NK-92 (cell line): Measurements from ENCODE around the gene IQSEC2.

Experiments used
- DNase-seq: peaks from one replicate; lab custom pipeline; 2025; ENCODE audit not compliant: unreplicated experiment; lab: John Stamatoyannopoulos, UW

Gene IQSEC2

DNA sequence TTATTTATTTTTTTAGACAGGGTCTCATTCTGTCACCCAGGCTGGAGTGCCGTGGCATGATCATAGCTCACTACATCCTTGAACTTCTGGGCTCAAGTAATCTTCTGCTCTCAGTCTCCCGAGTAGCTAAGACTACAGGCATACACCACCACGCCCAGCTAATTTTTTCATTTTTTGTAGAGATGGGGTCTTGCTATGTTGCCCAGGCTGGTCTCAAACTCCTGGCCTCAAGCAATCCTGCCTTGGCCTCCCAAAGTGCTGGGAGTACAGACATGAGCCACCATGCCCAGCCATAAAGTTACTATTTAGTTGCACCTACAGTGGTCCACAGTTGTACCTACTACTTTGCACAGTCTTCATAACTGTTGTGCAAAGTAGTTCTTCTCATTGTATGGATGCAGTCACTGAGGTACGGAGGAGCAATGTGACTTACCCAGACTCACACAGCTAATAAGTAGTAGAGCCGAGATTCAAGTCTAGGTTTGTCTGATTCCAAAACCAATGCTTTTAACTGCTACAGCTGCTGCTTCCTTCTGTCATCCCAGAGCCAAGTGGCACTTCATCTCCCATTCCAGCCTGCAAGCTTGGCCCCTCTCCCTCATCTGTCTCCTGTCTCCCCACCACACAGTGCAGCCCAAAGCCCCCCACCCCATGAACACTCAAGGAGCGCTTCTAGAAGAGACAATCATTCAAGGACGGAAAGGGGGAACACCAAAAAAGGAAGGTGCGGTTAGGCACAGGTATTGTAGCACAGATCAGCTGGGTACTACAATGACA is 24.0 kb upstream of the IQSEC2 start:
- no peak for DNase-seq

GRCh38 chrX:53303195-53303594 is 21.8 kb upstream of the IQSEC2 start:
- DNase-seq = no peak

DNA sequence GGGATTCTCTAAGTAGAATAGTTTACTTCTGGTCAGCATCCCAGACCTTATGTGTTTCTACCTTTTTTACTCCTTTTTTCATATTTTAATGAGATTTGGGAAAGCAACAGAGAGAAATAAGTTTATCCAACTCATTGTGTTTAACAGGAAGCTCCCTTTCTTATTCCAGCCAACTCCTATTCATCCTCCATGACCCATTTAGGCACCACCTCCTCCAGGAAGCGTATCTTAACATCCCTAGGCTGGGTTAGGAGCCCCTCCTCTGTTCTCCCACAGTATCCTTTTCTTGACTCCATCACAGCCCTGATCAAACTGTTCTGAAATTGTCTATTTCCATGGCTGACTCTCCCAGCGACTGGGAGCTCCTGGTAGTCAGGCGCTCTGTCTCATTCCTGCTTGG is 18.8 kb upstream of the IQSEC2 start:
- no peak for DNase-seq

GRCh38 chrX:53294024-53294648 is 12.8 kb upstream of the IQSEC2 start:
- DNase-seq = no peak

DNA sequence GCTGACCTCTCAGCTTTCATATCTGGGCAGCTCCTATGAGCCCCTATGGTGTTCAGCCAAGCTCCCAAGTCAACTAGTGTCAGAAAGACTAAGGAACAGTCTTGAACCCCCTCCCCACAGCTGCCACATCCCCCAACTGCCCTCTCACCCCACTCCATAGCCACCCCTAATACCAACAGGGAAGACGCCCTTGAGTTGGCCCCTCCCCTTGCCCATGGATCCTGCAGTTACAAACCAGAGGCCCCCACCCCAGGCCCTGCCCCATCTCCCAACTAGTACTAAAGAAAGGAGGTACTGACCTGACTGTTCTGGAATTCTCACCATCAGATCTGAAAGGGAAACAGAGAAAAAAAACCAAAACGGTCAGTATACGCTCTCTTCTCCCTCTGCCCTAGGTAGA is 10.2 kb upstream of the IQSEC2 start:
- no peak for DNase-seq

GRCh38 chrX:53290441-53291041 is 9.2 kb upstream of the IQSEC2 start:
- DNase-seq = no peak

- DNase-seq = no peak
Measured at GRCh38 chrX:53288189-53288588, 6.8 kb upstream of the IQSEC2 start.

GRCh38 chrX:53287493-53288138 is 6.2 kb upstream of the IQSEC2 start:
- DNase-seq = no peak

GRCh38 chrX:53286171-53286570 is 4.8 kb upstream of the IQSEC2 start:
- no peak for DNase-seq

DNA sequence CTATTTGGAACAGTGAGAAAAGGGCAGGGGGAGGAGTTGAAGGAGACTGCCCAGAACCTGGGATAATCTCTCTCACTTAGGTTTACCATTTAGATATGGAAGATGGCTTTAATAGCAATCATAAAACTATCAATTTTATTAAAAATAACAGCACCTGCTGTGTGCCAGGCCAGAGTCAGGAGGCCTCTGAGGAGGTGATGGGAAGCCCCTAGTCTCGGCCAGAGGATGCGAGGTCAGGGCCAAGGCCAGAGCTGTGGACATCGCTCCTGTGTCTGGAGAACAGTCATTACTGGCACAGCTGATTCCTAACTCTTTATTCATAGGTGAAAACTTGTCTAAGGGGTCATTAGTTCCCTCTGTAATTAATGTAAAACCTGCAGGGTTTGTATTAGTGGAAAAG is 4.2 kb upstream of the IQSEC2 start:
- no peak for DNase-seq

- DNase-seq = no peak
Measured at GRCh38 chrX:53284684-53285447, 3.5 kb upstream of the IQSEC2 start.

DNA sequence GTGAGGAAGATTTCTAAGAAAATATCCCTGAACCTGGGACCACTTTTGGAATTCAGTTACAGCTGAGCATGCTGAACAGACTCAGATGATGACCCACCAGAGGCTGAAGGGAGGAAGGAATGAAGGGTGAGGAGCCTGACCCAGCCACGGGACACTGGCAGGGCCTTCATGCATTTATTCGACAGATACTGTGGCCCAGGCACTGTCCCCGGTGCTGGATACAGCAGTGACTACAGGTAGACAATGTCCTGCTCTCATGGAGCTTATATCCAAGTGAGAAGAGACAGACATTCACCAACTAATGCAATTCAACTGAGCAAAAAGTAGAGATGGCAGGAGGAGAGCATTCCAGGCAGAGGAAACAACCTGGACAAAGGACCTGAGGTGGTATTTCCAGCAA is 2.2 kb upstream of the IQSEC2 start:
- DNase-seq = no peak

DNA sequence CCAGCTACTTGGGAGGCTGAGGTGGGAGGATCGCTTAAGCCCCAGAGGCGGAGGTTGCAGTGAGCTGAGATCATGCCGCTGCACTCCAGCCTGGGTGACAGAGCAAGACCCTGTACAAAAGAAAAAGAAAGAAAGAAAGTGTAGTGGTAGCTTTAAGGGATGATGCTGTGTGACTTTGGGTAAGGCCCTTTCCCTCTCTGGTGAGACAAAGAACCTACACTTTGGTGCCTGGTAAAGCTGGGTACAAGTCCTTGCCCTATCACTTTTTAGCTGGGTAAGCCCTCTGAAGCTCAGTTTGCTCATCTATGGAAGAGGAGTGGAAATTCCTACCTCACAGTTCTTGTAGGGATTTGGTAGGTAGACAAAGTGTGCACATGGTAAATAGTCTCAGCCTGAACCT is 1.7 kb upstream of the IQSEC2 start:
- no peak for DNase-seq

DNA sequence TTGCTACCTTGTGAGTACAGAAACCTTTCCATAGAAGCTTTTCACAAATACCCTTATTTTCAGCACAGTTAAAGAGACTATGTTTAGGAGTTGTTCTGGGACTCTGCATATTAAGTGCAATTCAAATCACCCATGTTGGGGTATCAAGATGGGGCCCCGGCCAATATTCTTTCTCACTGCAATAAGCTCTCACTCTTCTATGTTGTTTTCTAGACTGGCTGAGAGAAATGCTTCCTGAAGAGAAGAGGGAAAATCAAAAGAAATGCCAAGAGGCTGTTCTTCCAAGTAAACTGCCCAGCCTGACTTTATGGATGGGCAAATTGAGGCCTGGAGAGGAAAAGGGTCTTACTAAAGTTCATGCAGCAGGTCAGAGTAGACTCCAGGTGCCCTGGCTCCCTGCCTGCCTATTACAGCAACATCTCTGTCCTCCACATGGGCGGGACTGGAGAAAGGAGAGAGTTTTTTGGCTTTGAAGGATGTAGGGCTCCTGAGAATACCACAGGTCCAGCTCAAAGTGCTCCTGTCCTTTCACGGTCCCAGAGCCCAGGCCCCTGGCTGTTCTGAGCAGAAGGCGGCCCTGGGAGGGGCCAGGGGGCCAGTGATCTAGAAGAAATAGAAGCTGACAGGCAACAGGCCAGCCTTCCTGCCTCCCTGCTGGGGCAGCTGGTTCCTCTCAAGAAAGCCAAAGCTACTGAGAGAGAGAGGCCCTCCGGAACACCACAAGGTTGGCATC is 745 bp upstream of the IQSEC2 start:
- DNase-seq = no peak

GRCh38 chrX:53280331-53281320 is 758 bp downstream of the IQSEC2 start:
- no peak for DNase-seq

DNA sequence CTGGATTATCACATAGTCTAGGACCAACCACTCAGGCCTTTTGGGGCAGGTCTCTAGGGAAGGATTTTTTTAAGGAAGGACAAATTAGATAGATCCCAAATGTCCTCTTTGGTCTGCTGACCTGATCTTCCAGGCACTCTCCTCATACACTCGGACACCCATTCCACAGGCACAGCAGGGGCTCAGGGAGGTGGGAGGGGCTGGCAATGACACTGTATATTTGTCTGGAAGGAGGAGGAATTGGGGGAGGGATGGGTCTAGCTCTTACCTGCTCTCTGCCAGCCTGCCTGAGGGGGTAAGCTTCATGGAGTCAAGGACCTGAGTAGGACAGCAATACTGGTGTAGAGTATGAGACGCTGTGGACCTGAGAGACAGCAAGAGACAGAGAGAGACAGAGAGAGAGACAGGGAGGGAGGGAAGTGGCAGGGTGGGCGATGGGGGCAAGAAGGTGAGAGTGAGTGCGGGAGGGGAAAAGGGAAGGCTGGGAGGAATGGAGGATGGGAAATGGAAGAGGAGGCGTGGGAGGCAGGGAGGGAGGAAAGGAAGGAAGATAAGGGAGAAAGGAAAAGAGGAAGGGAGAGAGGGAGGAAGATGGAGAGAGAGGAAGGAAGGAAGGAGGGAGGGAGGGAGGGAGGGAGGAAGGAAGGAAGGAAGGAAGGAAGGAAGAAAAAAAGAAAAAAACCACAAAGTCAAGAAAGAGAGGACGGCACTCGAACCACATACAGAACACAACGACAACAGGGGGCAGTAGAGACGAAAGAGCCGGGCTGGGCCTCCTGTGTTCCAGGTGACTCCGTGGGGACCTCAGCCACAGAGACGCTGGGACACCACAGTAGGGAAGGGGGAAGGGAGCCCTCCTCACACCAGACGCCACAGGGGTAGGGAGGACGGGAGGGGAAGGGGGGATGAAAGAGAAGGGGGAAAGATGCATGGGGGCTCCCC is 1.8 kb downstream of the IQSEC2 start:
- no peak for DNase-seq

DNA sequence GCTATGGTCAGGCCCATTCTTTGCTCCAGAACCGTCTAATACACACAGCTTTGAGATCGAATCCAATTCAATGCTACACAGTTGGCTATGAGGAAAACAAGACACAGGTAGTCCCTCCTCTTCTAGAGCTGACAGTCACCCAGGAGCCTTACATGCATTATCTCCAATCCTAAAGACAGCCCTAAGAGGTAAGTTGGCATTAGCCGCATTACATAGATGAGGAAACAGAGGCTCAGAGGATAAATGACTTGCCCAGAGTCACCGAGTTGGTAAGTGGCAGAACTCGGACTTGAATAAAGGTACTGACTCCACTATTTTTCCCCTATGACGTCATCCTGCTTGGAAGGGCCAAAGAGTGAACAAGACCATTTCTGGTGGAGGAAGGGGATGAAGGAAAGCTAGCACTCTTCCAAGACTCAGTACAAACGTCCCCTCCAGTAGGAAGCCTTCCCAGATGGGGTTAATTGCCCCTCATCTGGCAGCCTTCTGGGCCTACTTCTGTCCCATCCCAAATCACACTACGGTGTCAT is 8.5 kb downstream of the IQSEC2 start:
- no peak for DNase-seq

GRCh38 chrX:53269536-53270107 is 11.8 kb downstream of the IQSEC2 start:
- no peak for DNase-seq
